Measurements from ENCODE around the gene ZNF527.
"Not testable (repeated sequence)": the region's sequence is repeated elsewhere in the genome, so short reads cannot be mapped to it uniquely, and the experiment has no call there.

ZNF527 gene

DNA sequence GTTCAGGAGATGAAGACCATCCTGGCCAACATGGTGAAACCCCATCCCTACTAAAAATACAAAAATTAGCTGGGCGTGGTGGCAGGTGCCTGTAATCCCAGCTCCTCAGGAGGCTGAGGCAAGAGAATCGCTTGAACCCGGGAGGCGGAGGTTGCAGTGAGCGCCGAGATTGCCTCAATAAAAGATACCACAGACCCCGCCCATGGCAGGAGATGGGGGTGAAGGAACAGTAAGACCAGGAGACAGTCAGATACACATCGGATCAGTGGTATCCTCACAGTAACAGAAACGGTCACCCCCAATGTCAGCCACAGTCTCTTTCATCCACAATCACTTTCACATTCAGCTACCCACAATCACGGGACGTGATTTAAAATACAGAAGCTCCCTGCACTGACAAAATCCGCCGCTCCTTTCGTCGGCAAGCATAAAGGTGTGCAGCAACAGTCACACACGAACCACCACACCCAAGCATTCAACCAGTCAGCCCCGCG lies 466 bp upstream of the ZNF527 start:
- not testable (repeated sequence) for H3K23ac ChIP-seq (ENCODE audit: low read length); H3K79me1 ChIP-seq (ENCODE audit: low read length); H3K27me3 ChIP-seq (ENCODE audit: insufficient read depth, low read length); H3K36me3 ChIP-seq (ENCODE audit: control insufficient read depth in 1 of 2, insufficient read depth in 2 of 2, low read length in 2 of 2); H2BK120ac ChIP-seq (ENCODE audit: insufficient read depth, low read length, poor library complexity); H4K91ac ChIP-seq (ENCODE audit: low read depth, low read length); H3K79me2 ChIP-seq (ENCODE audit: control insufficient read depth, insufficient read depth, low read length, poor library complexity); H2BK5ac ChIP-seq (ENCODE audit: low read depth, low read length, poor library complexity); DNase-seq; H3K27ac ChIP-seq (ENCODE audit: low read depth, low read length); H3K9me3 ChIP-seq (ENCODE audit: insufficient read depth, low read depth, low read length); H2BK12ac ChIP-seq (ENCODE audit: low read length); H3K4ac ChIP-seq (ENCODE audit: low read depth, low read length); H3K18ac ChIP-seq (ENCODE audit: low read length); H2AK5ac ChIP-seq (ENCODE audit: low read length); H3K4me1 ChIP-seq (ENCODE audit: control insufficient read depth in 1 of 2, insufficient read depth in 2 of 2, low read length in 2 of 2)
- Histone ChIP-seq H3K4me2 (ENCODE audit: low read length) (peak overlapping the region; percentile 69), H4K8ac (ENCODE audit: low read depth, low read length) (peak overlapping the region; percentile 86), H2AFZ (ENCODE audit: insufficient read depth, low read length, poor library complexity) (peak overlapping the region; percentile 90), H3K9ac (ENCODE audit: low read length) (peak overlapping the region; percentile 49), H3K4me3 (ENCODE audit: low read depth, low read length) (peak overlapping the region; percentile 66), H3K14ac (ENCODE audit: low read length) (peak overlapping the region; percentile 26), H4K12ac (ENCODE audit: low read depth, low read length) (peak overlapping the region; percentile 54)
- no CpG with 5 or more reads among the region's 18 CpGs for WGBS (ENCODE audit: extremely low coverage, insufficient coverage, insufficient read length)

DNA sequence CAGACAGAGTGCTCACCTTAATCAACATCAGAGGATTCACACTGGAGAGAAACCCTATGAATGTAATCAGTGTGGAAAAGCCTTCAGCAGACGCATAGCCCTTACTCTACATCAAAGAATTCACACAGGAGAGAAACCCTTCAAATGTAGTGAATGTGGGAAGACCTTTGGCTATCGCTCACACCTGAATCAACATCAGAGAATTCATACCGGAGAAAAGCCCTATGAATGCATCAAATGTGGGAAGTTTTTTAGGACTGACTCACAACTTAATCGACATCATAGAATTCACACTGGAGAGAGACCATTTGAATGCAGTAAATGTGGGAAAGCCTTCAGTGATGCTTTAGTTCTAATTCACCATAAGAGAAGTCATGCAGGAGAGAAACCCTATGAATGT lies 18.3 kb downstream of the ZNF527 start:
- H4K12ac ChIP-seq (ENCODE audit: low read depth, low read length), result no peak overlapping the region
- no peak overlapping the region for H2AK5ac ChIP-seq (ENCODE audit: low read length)
- H3K14ac ChIP-seq (ENCODE audit: low read length), result no peak overlapping the region
- no peak overlapping the region for H4K91ac ChIP-seq (ENCODE audit: low read depth, low read length)
- no peaks in the 10 kb centered on the region for H3K79me2 ChIP-seq (ENCODE audit: control insufficient read depth, insufficient read depth, low read length, poor library complexity)
- no peak overlapping the region for H2AFZ ChIP-seq (ENCODE audit: insufficient read depth, low read length, poor library complexity)
- no peak overlapping the region for H2BK5ac ChIP-seq (ENCODE audit: low read depth, low read length, poor library complexity)
- no peak overlapping the region for H3K4me2 ChIP-seq (ENCODE audit: low read length)
- H3K9ac ChIP-seq (ENCODE audit: low read length), result no peak overlapping the region
- H3K23ac ChIP-seq (ENCODE audit: low read length), result no peak overlapping the region
- H3K4me1 ChIP-seq (ENCODE audit: control insufficient read depth in 1 of 2, insufficient read depth in 2 of 2, low read length in 2 of 2), result no peaks in the 10 kb centered on the region
- DNase-seq, result no peak
- peaks cover 6 to 13% of the 10 kb centered on the region in 2 experiments for H3K36me3 ChIP-seq (ENCODE audit: control insufficient read depth in 1 of 2, insufficient read depth in 2 of 2, low read length in 2 of 2)
- no peaks in the 10 kb centered on the region for H3K27me3 ChIP-seq (ENCODE audit: insufficient read depth, low read length)
- H2BK120ac ChIP-seq (ENCODE audit: insufficient read depth, low read length, poor library complexity), result no peak overlapping the region
- no peak overlapping the region for H2BK12ac ChIP-seq (ENCODE audit: low read length)
- H3K4me3 ChIP-seq (ENCODE audit: low read depth, low read length), result no peak overlapping the region
- H3K18ac ChIP-seq (ENCODE audit: low read length), result no peak overlapping the region
- no CpG with 5 or more reads among the region's 4 CpGs for WGBS (ENCODE audit: extremely low coverage, insufficient coverage, insufficient read length)
- peaks cover 12% of the 10 kb centered on the region for H3K9me3 ChIP-seq (ENCODE audit: insufficient read depth, low read depth, low read length)
- H3K27ac ChIP-seq (ENCODE audit: low read depth, low read length), result no peak overlapping the region
- no peak overlapping the region for H4K8ac ChIP-seq (ENCODE audit: low read depth, low read length)
- H3K4ac ChIP-seq (ENCODE audit: low read depth, low read length), result no peak overlapping the region
- no peaks in the 10 kb centered on the region for H3K79me1 ChIP-seq (ENCODE audit: low read length)

GRCh38 chr19:37391399-37391798 lies 20.5 kb downstream of the ZNF527 start:
- H4K12ac ChIP-seq (ENCODE audit: low read depth, low read length); H2AK5ac ChIP-seq (ENCODE audit: low read length); H3K4me1 ChIP-seq (ENCODE audit: control insufficient read depth in 1 of 2, insufficient read depth in 2 of 2, low read length in 2 of 2); H3K27ac ChIP-seq (ENCODE audit: low read depth, low read length); H2BK120ac ChIP-seq (ENCODE audit: insufficient read depth, low read length, poor library complexity); H3K9me3 ChIP-seq (ENCODE audit: insufficient read depth, low read depth, low read length); DNase-seq; H3K79me2 ChIP-seq (ENCODE audit: control insufficient read depth, insufficient read depth, low read length, poor library complexity); H3K4ac ChIP-seq (ENCODE audit: low read depth, low read length); H4K91ac ChIP-seq (ENCODE audit: low read depth, low read length); H3K79me1 ChIP-seq (ENCODE audit: low read length); H2AFZ ChIP-seq (ENCODE audit: insufficient read depth, low read length, poor library complexity); H4K8ac ChIP-seq (ENCODE audit: low read depth, low read length); H3K14ac ChIP-seq (ENCODE audit: low read length); H2BK5ac ChIP-seq (ENCODE audit: low read depth, low read length, poor library complexity); H3K36me3 ChIP-seq (ENCODE audit: control insufficient read depth in 1 of 2, insufficient read depth in 2 of 2, low read length in 2 of 2); H3K18ac ChIP-seq (ENCODE audit: low read length); H3K4me3 ChIP-seq (ENCODE audit: low read depth, low read length); H3K23ac ChIP-seq (ENCODE audit: low read length); H3K27me3 ChIP-seq (ENCODE audit: insufficient read depth, low read length); H3K9ac ChIP-seq (ENCODE audit: low read length); H2BK12ac ChIP-seq (ENCODE audit: low read length); H3K4me2 ChIP-seq (ENCODE audit: low read length): not testable (repeated sequence)
- WGBS (ENCODE audit: extremely low coverage, insufficient coverage, insufficient read length), result no CpG with 5 or more reads among the region's 6 CpGs

DNA sequence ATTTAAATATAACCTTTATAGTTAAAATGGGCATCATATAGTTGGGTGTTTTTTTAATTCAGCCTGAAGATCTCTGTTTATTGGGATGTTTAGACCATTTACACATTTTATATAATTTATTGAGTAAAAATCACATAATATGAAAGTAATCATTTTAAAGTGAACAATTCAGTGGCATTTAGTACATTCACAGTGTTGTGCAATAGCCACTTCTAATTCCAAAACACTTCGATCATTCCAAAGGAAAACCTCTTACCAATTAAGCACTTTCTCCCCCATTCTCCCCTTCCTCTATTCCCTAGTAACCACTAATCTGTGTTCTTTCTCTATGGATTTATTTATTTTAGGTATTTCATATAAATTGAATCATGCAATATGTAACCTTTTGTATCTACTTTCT lies 30.2 kb downstream of the ZNF527 start:
- WGBS (ENCODE audit: extremely low coverage, insufficient coverage, insufficient read length), result no CpG with 5 or more reads among the region's 1 CpG
- H4K12ac ChIP-seq (ENCODE audit: low read depth, low read length), result no peak overlapping the region
- no peaks in the 10 kb centered on the region for H3K4me1 ChIP-seq (ENCODE audit: control insufficient read depth in 1 of 2, insufficient read depth in 2 of 2, low read length in 2 of 2)
- no peak overlapping the region for H3K4ac ChIP-seq (ENCODE audit: low read depth, low read length)
- no peaks in the 10 kb centered on the region for H3K36me3 ChIP-seq (ENCODE audit: control insufficient read depth in 1 of 2, insufficient read depth in 2 of 2, low read length in 2 of 2)
- H3K18ac ChIP-seq (ENCODE audit: low read length), result no peak overlapping the region
- no peak overlapping the region for H2AFZ ChIP-seq (ENCODE audit: insufficient read depth, low read length, poor library complexity)
- H3K9me3 ChIP-seq (ENCODE audit: insufficient read depth, low read depth, low read length), result peaks cover 27% of the 10 kb centered on the region
- H3K79me1 ChIP-seq (ENCODE audit: low read length), result no peaks in the 10 kb centered on the region
- no peak overlapping the region for H3K14ac ChIP-seq (ENCODE audit: low read length)
- H2BK5ac ChIP-seq (ENCODE audit: low read depth, low read length, poor library complexity), result no peak overlapping the region
- no peaks in the 10 kb centered on the region for H3K79me2 ChIP-seq (ENCODE audit: control insufficient read depth, insufficient read depth, low read length, poor library complexity)
- H2BK12ac ChIP-seq (ENCODE audit: low read length), result no peak overlapping the region
- DNase-seq, result no peak
- no peak overlapping the region for H3K4me3 ChIP-seq (ENCODE audit: low read depth, low read length)
- no peak overlapping the region for H2BK120ac ChIP-seq (ENCODE audit: insufficient read depth, low read length, poor library complexity)
- no peak overlapping the region for H4K91ac ChIP-seq (ENCODE audit: low read depth, low read length)
- no peak overlapping the region for H3K23ac ChIP-seq (ENCODE audit: low read length)
- H2AK5ac ChIP-seq (ENCODE audit: low read length), result no peak overlapping the region
- H4K8ac ChIP-seq (ENCODE audit: low read depth, low read length), result no peak overlapping the region
- H3K9ac ChIP-seq (ENCODE audit: low read length), result no peak overlapping the region
- no peak overlapping the region for H3K27ac ChIP-seq (ENCODE audit: low read depth, low read length)
- no peak overlapping the region for H3K4me2 ChIP-seq (ENCODE audit: low read length)
- H3K27me3 ChIP-seq (ENCODE audit: insufficient read depth, low read length), result no peaks in the 10 kb centered on the region
